GM12878 (cell line): ENCODE results near the gene TRIM22. TPM values are rescaled to one million over a fixed set of nuclear protein-coding genes. Genes with fewer than 3 reads are reported as not detected.

Experiments used
- BHLHE40 ChIP-seq, 2 experiments: fragments of 450-650 bp in 1 of 2; IDR thresholded peaks; 2 replicates each; pipeline ENCODE4 v1.6.1; 2011 to 2017; ENCODE audit warnings: low read depth in 2 of 2, borderline replicate concordance in 1 of 2, improper control_type of control experiment in 1 of 2, low read length in 1 of 2, mild to moderate bottlenecking in 1 of 2
- GATAD2B ChIP-seq: fragments of 450-650 bp; conservative IDR thresholded peaks from 2 replicates; pipeline ENCODE4 v1.6.1; 2017; ENCODE audit warnings: low read depth, mild to moderate bottlenecking, moderate library complexity
- HDAC6 ChIP-seq: fragments of 200-600 bp; sonication (generic); IDR thresholded peaks from one replicate; pipeline ENCODE4 v1.8.0; 2017; ENCODE audit warnings: antibody characterized with exemption; ENCODE audit not compliant: unreplicated experiment
- MEF2B ChIP-seq: fragments of 450-650 bp; IDR thresholded peaks from 2 replicates; pipeline ENCODE4 v1.6.1; 2018; ENCODE audit warnings: mild to moderate bottlenecking, moderate library complexity; ENCODE audit not compliant: partially characterized antibody, poor library complexity, severe bottlenecking
- MTA2 ChIP-seq: fragments of 450-650 bp; IDR thresholded peaks from 2 replicates; pipeline ENCODE4 v1.6.1; 2016; ENCODE audit warnings: low read depth, mild to moderate bottlenecking, moderate library complexity
- PAX5 ChIP-seq: IDR thresholded peaks from 2 replicates; pipeline ENCODE4 v1.6.1; 2011; ENCODE audit warnings: low read depth, low read length, borderline replicate concordance
- POLR2A ChIP-seq: IDR thresholded peaks from 2 replicates; pipeline ENCODE4 v1.6.1; 2011; ENCODE audit warnings: low read depth, mild to moderate bottlenecking, low read length
- RFX5 ChIP-seq: IDR thresholded peaks from 2 replicates; pipeline ENCODE4 v1.6.1; 2011; ENCODE audit warnings: low read depth, low read length, improper control_type of control experiment
- SMARCA5 ChIP-seq: fragments of 450-650 bp; IDR thresholded peaks from 2 replicates; pipeline ENCODE4 v1.6.1; 2017; ENCODE audit warnings: mild to moderate bottlenecking
- TBL1XR1 ChIP-seq: IDR thresholded peaks from 2 replicates; pipeline ENCODE4 v1.6.1; 2012; ENCODE audit warnings: low read depth, low read length, improper control_type of control experiment
- ZBTB4 ChIP-seq: fragments of 450-650 bp; formaldehyde crosslinking; IDR thresholded peaks from 2 replicates; pipeline ENCODE4 v1.4.0; 2022; ENCODE audit warnings: mild to moderate bottlenecking, moderate library complexity
- ZBTB40 ChIP-seq: fragments of 450-650 bp; IDR thresholded peaks from 2 replicates; pipeline ENCODE4 v1.6.1; 2016; ENCODE audit warnings: mild to moderate bottlenecking, moderate library complexity, borderline replicate concordance
- ZNF274 ChIP-seq: IDR thresholded peaks from one replicate; pipeline ENCODE4 v1.8.0; 2011; ENCODE audit not compliant: insufficient read length, insufficient read depth
- polyA plus RNA-seq, 11 experiments: library from polyadenylated mRNA; depleted of rRNA in 4 of 11; unstranded in 6 of 11; stranded (reverse) in 5 of 11; fragments of >200 nt; fragmentation: Nextera tagmentation in 4 of 11; fragmentation: Illumina TruSeq in 1 of 11; extraction: Ambion mirVana in 4 of 11; extraction: Trizol in 1 of 11; gene quantifications; 1 replicate in 1 of 11; 2 replicates in 10 of 11; pipeline versions ENCODE4 v1.2.1 to v1.2.3, GENCODE V29; 2011 to 2016; ENCODE audit warnings: inconsistent platforms in 2 of 11, missing spikeins in 2 of 11, low read depth in 1 of 11
- total RNA-seq, 4 experiments: library from RNA; depleted of rRNA in 3 of 4; stranded (reverse); fragments of >200 nt in 3 of 4; fragmentation: Illumina TruSeq in 1 of 4; extraction: Trizol in 1 of 4; gene quantifications; 2 replicates each; pipeline versions ENCODE4 v1.2.1 to v1.2.3, GENCODE V29; 2013 to 2021
- TF ChIP-seq, protein P1 (sequence below): IDR thresholded peaks from 2 replicates; pipeline ENCODE4 v1.6.1; 2011; ENCODE audit warnings: low read depth, low read length, improper control_type of control experiment, borderline replicate concordance
- TF ChIP-seq, protein P2 (sequence below): fragments of 450-650 bp; IDR thresholded peaks from 2 replicates; pipeline ENCODE4 v1.6.1; 2017; ENCODE audit warnings: mild to moderate bottlenecking, moderate library complexity
- TF ChIP-seq, protein P3 (sequence below): IDR thresholded peaks from 2 replicates; pipeline ENCODE4 v1.6.1; 2011; ENCODE audit warnings: low read depth, mild to moderate bottlenecking, low read length, moderate library complexity, borderline replicate concordance; ENCODE audit errors: extremely low read depth

The TRIM22 gene
- total and polyA plus RNA-seq, 10 of the 15 experiments (the other 5 are each of a cell fraction or from before 2014, with no cell fraction given) = 116 to 485 (median 204) TPM

GRCh38 chr11:5684646-5685362 lies 4.8 kb upstream of the TRIM22 start, which contains the start of gene TRIM5 (continued):
- TF ChIP-seq, protein P1, sequence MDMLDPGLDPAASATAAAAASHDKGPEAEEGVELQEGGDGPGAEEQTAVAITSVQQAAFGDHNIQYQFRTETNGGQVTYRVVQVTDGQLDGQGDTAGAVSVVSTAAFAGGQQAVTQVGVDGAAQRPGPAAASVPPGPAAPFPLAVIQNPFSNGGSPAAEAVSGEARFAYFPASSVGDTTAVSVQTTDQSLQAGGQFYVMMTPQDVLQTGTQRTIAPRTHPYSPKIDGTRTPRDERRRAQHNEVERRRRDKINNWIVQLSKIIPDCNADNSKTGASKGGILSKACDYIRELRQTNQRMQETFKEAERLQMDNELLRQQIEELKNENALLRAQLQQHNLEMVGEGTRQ = no peak
- TF ChIP-seq ZBTB4 (CRISPR knock-in tag) (no peak), MTA2 (peak; percentile 43; the same call in 1 of the 2 replicates), MEF2B (peak; percentile 53), PAX5 (0 out of 2 replicates have a peak, but pooled peaks have one; percentile 44), POLR2A (peak; percentile 60; the same call in 1 of the 2 replicates), BHLHE40 (IDR thresholded peaks at IDR 0.05; ENCODE audit: borderline replicate concordance in 1 of 2, low read depth in 2 of 2, low read length in 1 of 2) (peak; percentile 62 to 63; a peak in 2 of 4 replicates), ZNF274 (no peak), SMARCA5 (peak; percentile 31; the same call in 1 of the 2 replicates), ZBTB40 (no peak; the same call in 1 of the 2 replicates), TBL1XR1 (peak; percentile 76), GATAD2B (peak; percentile 85; the same call in 1 of the 2 replicates), RFX5 (peak; percentile 71), HDAC6 (no peak)
- TF ChIP-seq, protein P2, sequence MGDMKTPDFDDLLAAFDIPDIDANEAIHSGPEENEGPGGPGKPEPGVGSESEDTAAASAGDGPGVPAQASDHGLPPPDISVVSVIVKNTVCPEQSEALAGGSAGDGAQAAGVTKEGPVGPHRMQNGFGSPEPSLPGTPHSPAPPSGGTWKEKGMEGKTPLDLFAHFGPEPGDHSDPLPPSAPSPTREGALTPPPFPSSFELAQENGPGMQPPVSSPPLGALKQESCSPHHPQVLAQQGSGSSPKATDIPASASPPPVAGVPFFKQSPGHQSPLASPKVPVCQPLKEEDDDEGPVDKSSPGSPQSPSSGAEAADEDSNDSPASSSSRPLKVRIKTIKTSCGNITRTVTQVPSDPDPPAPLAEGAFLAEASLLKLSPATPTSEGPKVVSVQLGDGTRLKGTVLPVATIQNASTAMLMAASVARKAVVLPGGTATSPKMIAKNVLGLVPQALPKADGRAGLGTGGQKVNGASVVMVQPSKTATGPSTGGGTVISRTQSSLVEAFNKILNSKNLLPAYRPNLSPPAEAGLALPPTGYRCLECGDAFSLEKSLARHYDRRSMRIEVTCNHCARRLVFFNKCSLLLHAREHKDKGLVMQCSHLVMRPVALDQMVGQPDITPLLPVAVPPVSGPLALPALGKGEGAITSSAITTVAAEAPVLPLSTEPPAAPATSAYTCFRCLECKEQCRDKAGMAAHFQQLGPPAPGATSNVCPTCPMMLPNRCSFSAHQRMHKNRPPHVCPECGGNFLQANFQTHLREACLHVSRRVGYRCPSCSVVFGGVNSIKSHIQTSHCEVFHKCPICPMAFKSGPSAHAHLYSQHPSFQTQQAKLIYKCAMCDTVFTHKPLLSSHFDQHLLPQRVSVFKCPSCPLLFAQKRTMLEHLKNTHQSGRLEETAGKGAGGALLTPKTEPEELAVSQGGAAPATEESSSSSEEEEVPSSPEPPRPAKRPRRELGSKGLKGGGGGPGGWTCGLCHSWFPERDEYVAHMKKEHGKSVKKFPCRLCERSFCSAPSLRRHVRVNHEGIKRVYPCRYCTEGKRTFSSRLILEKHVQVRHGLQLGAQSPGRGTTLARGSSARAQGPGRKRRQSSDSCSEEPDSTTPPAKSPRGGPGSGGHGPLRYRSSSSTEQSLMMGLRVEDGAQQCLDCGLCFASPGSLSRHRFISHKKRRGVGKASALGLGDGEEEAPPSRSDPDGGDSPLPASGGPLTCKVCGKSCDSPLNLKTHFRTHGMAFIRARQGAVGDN = no peak
- TF ChIP-seq, protein P3, sequence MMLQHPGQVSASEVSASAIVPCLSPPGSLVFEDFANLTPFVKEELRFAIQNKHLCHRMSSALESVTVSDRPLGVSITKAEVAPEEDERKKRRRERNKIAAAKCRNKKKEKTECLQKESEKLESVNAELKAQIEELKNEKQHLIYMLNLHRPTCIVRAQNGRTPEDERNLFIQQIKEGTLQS = 0 out of 2 replicates have a peak, but pooled peaks have one; percentile 4
